ENCODE measurements around the gene ANKRD44. TPM values are rescaled to one million over a fixed set of nuclear protein-coding genes. Genes with fewer than 3 reads are reported as not detected.
A peak's percentile ranks its signal among the peaks of the same experiment; 100 is the strongest.

The ANKRD44 gene
- total RNA-seq, 1 donor from 2014 or later = 8.1 TPM

DNA sequence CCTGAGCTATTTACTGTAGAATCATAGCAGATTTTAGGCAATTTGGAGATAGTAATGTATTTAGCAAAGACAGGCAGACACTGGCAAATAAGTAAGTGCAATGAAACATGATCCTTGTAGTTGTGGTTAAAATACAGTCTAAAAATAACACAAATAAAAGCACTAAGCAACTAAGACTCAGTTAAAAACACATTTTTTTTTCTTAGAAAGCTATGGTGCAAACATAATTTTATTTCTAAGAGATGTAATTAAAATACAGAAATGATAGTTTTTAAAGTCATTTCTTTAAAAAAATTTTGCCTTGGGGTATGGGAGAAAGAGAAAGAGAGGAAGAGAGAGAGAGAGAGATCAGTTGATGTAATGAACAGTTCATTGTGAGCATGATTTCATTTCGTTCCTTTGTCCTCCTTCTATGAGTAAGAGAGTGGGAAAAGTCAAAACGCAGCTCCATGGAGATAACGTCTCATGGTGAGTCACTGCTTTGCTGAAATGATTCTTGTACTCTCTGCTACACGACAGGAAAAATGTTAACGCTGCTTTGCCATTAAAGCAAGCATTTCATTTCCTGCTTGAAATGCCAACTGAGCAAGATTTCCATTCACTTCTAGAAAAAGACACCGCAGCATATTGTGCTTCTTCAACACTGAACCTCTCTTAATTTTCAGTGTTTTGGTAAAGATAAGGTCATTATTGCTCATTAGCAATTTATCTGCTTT lies 322.8 kb downstream of the ANKRD44 start:
- Mint-ChIP-seq H3K4me3 (ENCODE audit: unreplicated experiment) (peak overlapping the region; percentile 0), H3K9me3 (ENCODE audit: unreplicated experiment) (no peaks in the 10 kb centered on the region), H3K27me3 (ENCODE audit: unreplicated experiment) (no peaks in the 10 kb centered on the region), H3K4me1 (ENCODE audit: unreplicated experiment) (peaks cover 29% of the 10 kb centered on the region), H3K36me3 (ENCODE audit: low read depth, unreplicated experiment) (no peaks in the 10 kb centered on the region), H3K27ac (ENCODE audit: unreplicated experiment) (peak overlapping the region; percentile 82)
- TF ChIP-seq CTCF (IDR thresholded peaks at IDR 0.05; ENCODE audit: unreplicated experiment) = no peak
- no peak for DNase-seq (ENCODE audit: low spot score)

GRCh38 chr2:196987298-196987648 lies 323.3 kb downstream of the ANKRD44 start:
- no peaks in the 10 kb centered on the region for H3K27me3 Mint-ChIP-seq (ENCODE audit: unreplicated experiment)
- peaks cover 29% of the 10 kb centered on the region for H3K4me1 Mint-ChIP-seq (ENCODE audit: unreplicated experiment)
- H3K9me3 Mint-ChIP-seq (ENCODE audit: unreplicated experiment) = no peaks in the 10 kb centered on the region
- no peak for TF ChIP-seq CTCF (IDR thresholded peaks at IDR 0.05; ENCODE audit: unreplicated experiment)
- H3K27ac Mint-ChIP-seq (ENCODE audit: unreplicated experiment) = no peak overlapping the region
- DNase-seq (ENCODE audit: low spot score) = no peak
- no peaks in the 10 kb centered on the region for H3K36me3 Mint-ChIP-seq (ENCODE audit: low read depth, unreplicated experiment)
- H3K4me3 Mint-ChIP-seq (ENCODE audit: unreplicated experiment) = no peak overlapping the region

- Mint-ChIP-seq H3K27me3 (ENCODE audit: unreplicated experiment) (no peaks in the 10 kb centered on the region), H3K9me3 (ENCODE audit: unreplicated experiment) (no peaks in the 10 kb centered on the region), H3K27ac (ENCODE audit: unreplicated experiment) (no peak overlapping the region), H3K4me1 (ENCODE audit: unreplicated experiment) (peaks cover 22% of the 10 kb centered on the region), H3K36me3 (ENCODE audit: low read depth, unreplicated experiment) (no peaks in the 10 kb centered on the region), H3K4me3 (ENCODE audit: unreplicated experiment) (no peak overlapping the region)
- no peak for TF ChIP-seq CTCF (IDR thresholded peaks at IDR 0.05; ENCODE audit: unreplicated experiment)
- no peak for DNase-seq (ENCODE audit: low spot score)
These were observed 324.9 kb downstream of the ANKRD44 start for GRCh38 chr2:196985511-196986183.

GRCh38 chr2:196984903-196985302 lies 325.7 kb downstream of the ANKRD44 start:
- H3K27me3 Mint-ChIP-seq (ENCODE audit: unreplicated experiment) = no peaks in the 10 kb centered on the region
- no peak for TF ChIP-seq CTCF (IDR thresholded peaks at IDR 0.05; ENCODE audit: unreplicated experiment)
- H3K4me3 Mint-ChIP-seq (ENCODE audit: unreplicated experiment) = no peak overlapping the region
- DNase-seq (ENCODE audit: low spot score) = no peak
- no peak overlapping the region for H3K27ac Mint-ChIP-seq (ENCODE audit: unreplicated experiment)
- H3K4me1 Mint-ChIP-seq (ENCODE audit: unreplicated experiment) = peaks cover 16% of the 10 kb centered on the region
- H3K9me3 Mint-ChIP-seq (ENCODE audit: unreplicated experiment) = no peaks in the 10 kb centered on the region
- H3K36me3 Mint-ChIP-seq (ENCODE audit: low read depth, unreplicated experiment) = no peaks in the 10 kb centered on the region

DNA sequence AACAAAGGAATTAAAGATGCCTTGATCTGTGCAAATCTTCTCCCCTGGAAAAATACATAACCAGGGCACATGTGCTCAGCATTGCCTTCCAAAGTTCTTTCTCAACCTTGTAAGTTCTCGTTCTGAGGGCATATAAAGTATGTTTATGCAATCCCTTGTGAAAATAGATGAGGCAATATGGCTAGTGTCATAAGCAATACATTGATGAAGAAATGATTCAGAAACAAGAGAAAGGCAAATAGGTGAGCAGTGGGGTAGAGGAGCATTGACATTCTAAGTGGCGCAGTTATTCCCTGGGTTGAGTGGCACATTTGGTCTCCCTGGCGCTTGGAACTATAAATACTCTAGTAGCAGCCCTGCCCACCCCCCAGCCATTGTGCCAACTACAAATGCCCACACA lies 326.6 kb downstream of the ANKRD44 start:
- no peak overlapping the region for H3K27ac Mint-ChIP-seq (ENCODE audit: unreplicated experiment)
- no peak for DNase-seq (ENCODE audit: low spot score)
- peaks cover 12% of the 10 kb centered on the region for H3K4me1 Mint-ChIP-seq (ENCODE audit: unreplicated experiment)
- H3K27me3 Mint-ChIP-seq (ENCODE audit: unreplicated experiment) = no peaks in the 10 kb centered on the region
- TF ChIP-seq CTCF (IDR thresholded peaks at IDR 0.05; ENCODE audit: unreplicated experiment) = no peak
- H3K36me3 Mint-ChIP-seq (ENCODE audit: low read depth, unreplicated experiment) = no peaks in the 10 kb centered on the region
- H3K9me3 Mint-ChIP-seq (ENCODE audit: unreplicated experiment) = no peaks in the 10 kb centered on the region
- H3K4me3 Mint-ChIP-seq (ENCODE audit: unreplicated experiment) = no peak overlapping the region
